Activated naive CD8-positive, alpha-beta T cell (primary cell): ENCODE data around the gene PRKCB.
"Not testable (repeated sequence)": the region's sequence is repeated elsewhere in the genome, so short reads cannot be mapped to it uniquely, and the experiment has no call there.

Experiments used
- H3K27ac Mint-ChIP-seq: one replicate; pipeline ENCODE4 v1.8.0; 2021; ENCODE audit warnings: mixed read lengths
- H3K27me3 Mint-ChIP-seq: one replicate; pipeline ENCODE4 v1.8.0; 2021; ENCODE audit warnings: mixed read lengths
- H3K36me3 Mint-ChIP-seq: one replicate; pipeline ENCODE4 v1.8.0; 2021; ENCODE audit warnings: mixed read lengths
- H3K4me1 Mint-ChIP-seq: one replicate; pipeline ENCODE4 v1.8.0; 2021; ENCODE audit warnings: low read depth, mixed read lengths
- H3K4me3 Mint-ChIP-seq: one replicate; pipeline ENCODE4 v1.8.0; 2021; ENCODE audit warnings: mild to moderate bottlenecking, mixed read lengths
- H3K9me3 Mint-ChIP-seq: one replicate; pipeline ENCODE4 v1.8.0; 2021; ENCODE audit warnings: low read depth, mixed read lengths

PRKCB gene

GRCh38 chr16:24238846-24239245 is 403.1 kb downstream of the PRKCB start:
- not testable (repeated sequence) for H3K4me3 Mint-ChIP-seq, H3K27ac Mint-ChIP-seq, H3K4me1 Mint-ChIP-seq, H3K36me3 Mint-ChIP-seq, H3K27me3 Mint-ChIP-seq
- peaks cover 19% of the 10 kb centered on the region for H3K9me3 Mint-ChIP-seq

GRCh38 chr16:24246911-24247607 is 411.3 kb downstream of the PRKCB start:
- Mint-ChIP-seq H3K4me1 (no peaks in the 10 kb centered on the region), H3K36me3 (no peaks in the 10 kb centered on the region), H3K27me3 (peaks cover 11% of the 10 kb centered on the region), H3K9me3 (no peaks in the 10 kb centered on the region), H3K27ac (no peak overlapping the region), H3K4me3 (no peak overlapping the region)

- Mint-ChIP-seq H3K4me1 (peaks cover 2% of the 10 kb centered on the region), H3K36me3 (no peaks in the 10 kb centered on the region), H3K27me3 (peaks cover 38% of the 10 kb centered on the region), H3K27ac (no peak overlapping the region), H3K4me3 (no peak overlapping the region), H3K9me3 (no peaks in the 10 kb centered on the region)
These were observed 417.4 kb downstream of the PRKCB start for GRCh38 chr16:24253192-24253591.

GRCh38 chr16:24255456-24256371 is 419.9 kb downstream of the PRKCB start, which contains the start of gene CACNG3:
Gene CACNG3, plus strand, starts transcription at chr16:24256335. Its CDS starts 420 bp downstream, at chr16:24256755.
- Mint-ChIP-seq H3K4me1 (peaks cover 2% of the 10 kb centered on the region), H3K27me3 (peaks cover 42% of the 10 kb centered on the region), H3K27ac (no peak within 1 kb of the TSS), H3K4me3 (no peak within 1 kb of the TSS), H3K9me3 (no peaks in the 10 kb centered on the region), H3K36me3 (no peaks in the 10 kb centered on the region)

GRCh38 chr16:24257958-24258357 is 422.2 kb downstream of the PRKCB start:
- no peak overlapping the region for H3K4me3 Mint-ChIP-seq
- peaks cover 2% of the 10 kb centered on the region for H3K4me1 Mint-ChIP-seq
- no peaks in the 10 kb centered on the region for H3K9me3 Mint-ChIP-seq
- H3K27me3 Mint-ChIP-seq: peaks cover 44% of the 10 kb centered on the region
- no peak overlapping the region for H3K27ac Mint-ChIP-seq
- no peaks in the 10 kb centered on the region for H3K36me3 Mint-ChIP-seq

- Mint-ChIP-seq H3K4me1 (peaks cover 2% of the 10 kb centered on the region), H3K9me3 (no peaks in the 10 kb centered on the region), H3K27me3 (peaks cover 36% of the 10 kb centered on the region), H3K36me3 (no peaks in the 10 kb centered on the region), H3K4me3 (no peak overlapping the region), H3K27ac (no peak overlapping the region)
These were observed 423.0 kb downstream of the PRKCB start for GRCh38 chr16:24258791-24259190.

- no peaks in the 10 kb centered on the region for H3K9me3 Mint-ChIP-seq
- no peaks in the 10 kb centered on the region for H3K4me1 Mint-ChIP-seq
- H3K27me3 Mint-ChIP-seq: peaks cover 18% of the 10 kb centered on the region
- H3K27ac Mint-ChIP-seq: no peak overlapping the region
- H3K36me3 Mint-ChIP-seq: no peaks in the 10 kb centered on the region
- H3K4me3 Mint-ChIP-seq: no peak overlapping the region
These were observed 427.0 kb downstream of the PRKCB start for GRCh38 chr16:24262816-24263215.
